ENCODE data around the gene PLPPR3.

DNA sequence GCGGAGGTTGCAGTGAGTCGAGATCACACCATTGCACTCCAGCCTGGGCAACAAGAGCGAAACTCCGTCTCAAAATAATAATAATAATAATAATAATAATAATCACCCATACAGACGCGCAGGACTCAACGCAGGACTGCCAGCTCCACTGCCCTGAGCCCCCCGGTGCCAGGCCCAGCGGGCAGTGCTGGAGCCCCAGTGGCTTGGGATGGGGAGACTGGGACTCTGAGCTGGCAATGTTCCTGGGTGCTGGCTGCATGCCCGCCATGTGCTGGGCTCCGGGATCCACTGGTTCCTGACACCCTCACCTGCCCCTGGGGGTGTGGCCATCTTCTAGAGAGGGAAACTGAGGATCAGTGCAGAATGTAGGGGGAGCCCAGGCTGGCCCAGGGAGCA lies 5.6 kb upstream of the PLPPR3 start:
- TF ChIP-seq, protein P1, sequence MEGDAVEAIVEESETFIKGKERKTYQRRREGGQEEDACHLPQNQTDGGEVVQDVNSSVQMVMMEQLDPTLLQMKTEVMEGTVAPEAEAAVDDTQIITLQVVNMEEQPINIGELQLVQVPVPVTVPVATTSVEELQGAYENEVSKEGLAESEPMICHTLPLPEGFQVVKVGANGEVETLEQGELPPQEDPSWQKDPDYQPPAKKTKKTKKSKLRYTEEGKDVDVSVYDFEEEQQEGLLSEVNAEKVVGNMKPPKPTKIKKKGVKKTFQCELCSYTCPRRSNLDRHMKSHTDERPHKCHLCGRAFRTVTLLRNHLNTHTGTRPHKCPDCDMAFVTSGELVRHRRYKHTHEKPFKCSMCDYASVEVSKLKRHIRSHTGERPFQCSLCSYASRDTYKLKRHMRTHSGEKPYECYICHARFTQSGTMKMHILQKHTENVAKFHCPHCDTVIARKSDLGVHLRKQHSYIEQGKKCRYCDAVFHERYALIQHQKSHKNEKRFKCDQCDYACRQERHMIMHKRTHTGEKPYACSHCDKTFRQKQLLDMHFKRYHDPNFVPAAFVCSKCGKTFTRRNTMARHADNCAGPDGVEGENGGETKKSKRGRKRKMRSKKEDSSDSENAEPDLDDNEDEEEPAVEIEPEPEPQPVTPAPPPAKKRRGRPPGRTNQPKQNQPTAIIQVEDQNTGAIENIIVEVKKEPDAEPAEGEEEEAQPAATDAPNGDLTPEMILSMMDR (IDR thresholded peaks at IDR 0.05 in 8 of 11, conservative IDR thresholded peaks at IDR 0.05 in 3 of 11): no peak
- TF ChIP-seq POLR2A (IDR thresholded peaks at IDR 0.05): no peak
- TF ChIP-seq POLR2AphosphoS5 (IDR thresholded peaks at IDR 0.05): no peak
